A549 treated with CORT108297 at 1 μM for 4 hours (cell line): ENCODE measurements around the gene ARPC4. TPM values are rescaled to one million over a fixed set of nuclear protein-coding genes. Genes with fewer than 3 reads are reported as not detected.

Experiments used
- total RNA-seq: library from RNA; stranded (reverse); fragments of 200-300 nt; extraction: Qiagen RNA extraction; gene quantifications from 5 replicates; pipeline ENCODE4 v1.2.3, GENCODE V29; 2022

Gene ARPC4
- total RNA-seq: 141 to 238 TPM (median 145 TPM) in 5 replicates

DNA sequence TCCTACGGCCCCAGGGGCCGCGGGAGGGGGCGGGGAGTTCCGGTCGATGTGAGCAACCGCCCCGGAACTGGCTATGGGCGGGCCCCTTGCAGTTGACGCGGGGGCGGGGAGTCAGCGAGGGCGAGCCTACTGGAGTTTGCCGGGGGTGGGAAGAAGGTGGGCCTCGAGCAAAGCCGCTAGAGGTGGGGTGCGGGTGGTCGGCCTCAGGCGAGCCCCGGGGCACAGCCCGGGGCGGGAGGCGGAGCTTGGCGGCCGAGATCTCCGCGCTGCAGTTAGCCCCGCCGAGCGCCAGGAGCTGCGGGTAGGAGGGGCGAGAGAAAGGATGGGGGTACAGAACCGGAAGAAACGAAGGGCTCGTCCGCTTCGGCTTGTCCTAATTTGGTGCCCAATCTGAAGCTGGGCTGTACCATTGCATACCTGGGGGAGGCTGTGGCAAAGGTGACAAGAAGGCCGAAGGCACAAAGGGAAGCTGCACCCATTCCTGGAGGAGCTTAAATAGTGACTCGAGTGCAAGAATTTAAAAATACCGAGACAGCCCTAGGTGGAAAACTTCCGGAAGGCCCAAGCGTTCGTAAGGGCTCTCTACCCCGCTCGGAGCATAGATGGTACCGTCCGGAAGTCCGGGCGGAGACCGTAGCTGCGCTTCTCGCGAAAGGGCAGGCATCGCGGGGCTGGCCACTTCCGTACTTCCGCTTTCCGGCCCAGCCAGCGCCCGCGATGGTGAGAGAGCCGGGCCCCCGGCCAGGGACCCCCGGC, at the start of gene ARPC4, which contains the start of gene TADA3:
TSS of gene ARPC4 (plus strand) at position 678 of the 756 bp plus-strand sequence. CDS start at position 718, 40 bp downstream.
TSS of gene TADA3 (minus strand) at position 69 of the 756 bp plus-strand sequence. CDS start 1,007 bp downstream, outside the sequence.

DNA sequence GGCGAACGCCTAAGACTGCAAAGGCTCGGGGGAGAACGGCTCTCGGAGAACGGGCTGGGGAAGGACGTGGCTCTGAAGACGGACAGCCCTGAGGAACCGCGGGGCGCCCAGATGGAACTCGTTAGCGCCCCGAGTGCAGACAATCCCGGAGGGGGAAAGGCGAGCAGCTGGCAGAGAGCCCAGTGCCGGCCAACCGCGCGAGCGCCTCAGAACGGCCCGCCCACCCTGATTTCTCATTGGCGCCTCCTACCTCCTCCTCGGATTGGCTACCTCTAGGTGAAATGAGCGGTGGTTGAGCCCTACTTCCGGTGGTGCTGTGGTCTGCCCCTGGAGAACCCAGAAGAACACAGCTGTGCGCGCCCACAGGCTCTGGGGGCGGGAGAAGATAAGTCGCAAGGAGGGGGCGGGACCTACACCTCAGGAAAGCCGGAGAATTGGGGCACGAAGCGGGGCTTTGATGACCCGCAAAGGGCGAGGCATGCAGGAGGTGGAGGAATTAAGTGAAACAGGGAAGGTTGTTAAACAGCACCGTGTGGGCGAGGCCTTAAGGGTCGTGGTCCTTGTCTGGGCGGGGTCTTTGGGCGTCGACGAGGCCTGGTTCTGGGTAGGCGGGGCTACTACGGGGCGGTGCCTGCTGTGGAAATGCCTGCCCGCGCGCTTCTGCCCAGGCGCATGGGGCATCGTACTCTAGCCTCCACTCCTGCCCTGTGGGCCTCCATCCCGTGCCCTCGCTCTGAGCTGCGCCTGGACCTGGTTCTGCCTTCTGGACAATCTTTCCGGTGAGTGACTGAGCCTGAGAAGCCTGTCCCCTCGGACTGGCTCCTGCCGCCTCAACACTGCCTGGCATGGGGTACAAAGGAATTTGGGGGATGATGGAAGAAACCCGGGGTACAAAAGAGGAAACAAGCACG, 43.0 kb upstream of the ARPC4 start, which contains the start of gene OGG1:
TSS of gene OGG1 (plus strand) at position 308 of the 911 bp plus-strand sequence. CDS start at position 643, 335 bp downstream.

DNA sequence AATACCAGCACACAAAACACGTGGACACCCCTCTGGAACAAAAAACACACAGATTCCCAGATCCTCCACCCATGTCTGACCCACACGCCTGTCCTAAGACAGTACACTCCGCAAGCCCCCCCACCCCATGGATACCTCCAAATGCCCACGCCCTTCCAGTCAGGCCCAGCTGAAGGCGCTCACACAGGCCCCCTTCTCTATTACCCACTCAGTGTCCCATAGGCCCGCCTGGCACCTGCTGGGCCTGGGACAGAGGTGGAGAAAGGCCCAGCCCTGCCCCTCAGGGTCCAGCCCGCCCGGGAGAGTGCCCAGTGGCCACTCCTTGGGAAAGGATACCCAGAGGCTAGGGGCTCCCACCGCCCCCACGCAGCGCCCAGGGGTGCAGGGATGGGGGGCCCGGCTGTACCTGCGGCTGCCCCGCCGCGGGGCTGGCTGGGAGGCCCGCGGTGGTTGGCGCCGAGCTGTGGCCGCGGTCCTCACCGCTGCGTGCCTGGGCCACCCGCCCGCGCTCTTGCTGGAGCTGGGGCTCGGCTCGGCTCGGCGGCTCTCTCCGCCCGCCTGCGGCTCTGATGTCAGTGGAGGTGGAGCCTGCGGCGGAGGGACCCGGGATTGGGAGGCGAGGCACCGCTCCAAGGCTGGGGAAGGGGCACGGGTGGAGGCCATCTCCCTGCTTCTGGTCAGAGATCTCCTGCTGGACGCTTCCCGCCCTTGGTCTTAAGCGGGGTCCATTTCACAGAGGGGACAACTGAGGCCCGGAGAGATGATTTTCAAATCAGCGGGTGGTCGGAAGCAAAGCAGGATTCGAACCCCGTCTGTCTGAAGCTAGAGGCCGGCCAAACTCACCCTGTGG, 23.2 kb upstream of the ARPC4 start, which contains the start of gene CAMK1:
TSS of gene CAMK1 (minus strand) at position 522 of the 850 bp plus-strand sequence. CDS start 2,198 bp downstream, outside the sequence.

DNA sequence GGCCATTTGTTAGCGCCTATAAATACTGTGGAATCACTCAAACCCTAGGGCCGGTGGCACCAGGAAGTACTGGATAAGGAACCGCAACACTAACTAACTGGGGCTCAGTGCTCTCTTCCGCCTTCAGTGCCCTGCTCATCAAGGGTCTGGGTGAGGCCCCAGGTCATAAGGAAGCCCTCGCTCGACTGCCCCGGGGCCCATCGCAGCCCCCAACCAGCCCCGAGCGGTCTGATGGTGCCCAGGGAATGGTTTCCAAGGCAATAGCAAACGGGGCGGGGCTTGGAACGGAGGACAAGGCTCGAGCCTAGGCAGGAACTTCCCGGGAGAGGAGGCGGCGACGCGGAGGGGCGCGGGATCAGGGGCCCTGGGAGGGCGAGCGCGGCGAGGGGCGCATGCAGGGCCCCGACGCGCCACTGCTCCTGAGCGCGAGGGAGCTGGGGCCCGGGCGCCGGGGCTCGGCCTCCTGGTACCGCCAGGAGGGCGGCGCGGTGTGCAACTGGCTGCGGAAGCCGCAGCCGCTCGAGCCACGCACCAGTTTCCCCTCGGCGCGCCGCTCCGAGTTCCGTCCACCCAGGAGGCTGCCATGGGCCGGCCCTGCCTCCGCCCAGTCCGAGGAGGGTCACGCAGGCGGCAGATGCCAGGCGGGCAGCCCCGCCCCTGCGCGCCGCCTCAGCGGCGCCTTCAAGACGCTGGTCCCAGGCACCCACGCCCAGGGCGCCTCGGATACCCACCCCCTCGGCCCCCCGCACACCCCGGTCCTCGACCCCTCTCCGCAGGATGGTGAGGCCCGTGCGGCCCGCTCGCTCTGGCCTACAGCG, 16.9 kb downstream of the ARPC4 start, which contains the start of gene TTLL3:
TSS of gene TTLL3 (plus strand) at position 648 of the 818 bp plus-strand sequence. CDS start 400 bp downstream, outside the sequence.

DNA sequence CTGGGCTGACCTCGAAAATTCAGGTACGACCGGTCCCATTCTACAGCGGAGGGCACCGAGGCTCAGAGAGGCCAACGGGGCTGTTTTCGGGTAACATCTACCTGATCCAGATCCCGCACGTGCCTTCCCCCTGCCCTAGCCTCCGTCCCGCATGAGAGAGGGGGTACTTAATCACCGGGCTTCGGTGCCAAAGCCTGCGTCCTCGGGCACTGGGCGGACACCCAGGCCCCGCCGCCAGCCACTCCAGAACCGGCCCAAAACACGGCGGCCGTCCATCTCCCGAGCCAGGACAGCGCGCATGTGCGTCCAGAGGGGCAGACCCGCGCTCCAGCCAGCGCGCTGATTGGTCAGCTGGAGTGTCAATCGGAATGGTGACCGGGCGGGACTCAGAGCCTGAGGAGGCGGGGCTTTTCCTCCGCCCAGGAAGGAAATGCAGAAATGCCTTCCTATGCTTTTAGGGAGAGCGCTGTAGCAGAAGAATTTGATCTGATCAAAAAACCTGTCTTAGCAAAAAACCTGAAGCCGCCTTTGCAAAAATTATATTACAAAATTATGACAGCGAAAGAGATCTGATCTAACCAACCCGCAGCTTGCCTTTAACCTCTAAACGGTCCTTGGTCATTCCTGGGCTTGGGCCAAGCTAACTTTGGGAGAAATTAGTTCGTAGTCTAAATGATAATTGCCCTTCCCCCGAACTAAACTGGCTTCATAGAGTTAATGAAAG, 51.0 kb downstream of the ARPC4 start, which contains the start of gene RPUSD3:
TSS of gene RPUSD3 (minus strand) at position 294 of the 724 bp plus-strand sequence. CDS start at position 276, 18 bp downstream.

Other genes starting within 250 kb of the ARPC4 start
- gene LHFPL4, start 239.3 kb upstream of the ARPC4 start, total RNA-seq: 0.06 to 0.18 TPM (median 0.12 TPM) in 5 replicates
- gene MTMR14, start 143.6 kb upstream of the ARPC4 start, total RNA-seq: 27.7 to 30.5 TPM (median 29.9 TPM) in 5 replicates
- 0.09 to 0.24 TPM (median 0.14 TPM) in 5 replicates for gene CPNE9, start 89.2 kb upstream of the ARPC4 start, total RNA-seq
- gene BRPF1, start 61.3 kb upstream of the ARPC4 start, total RNA-seq: 15.5 to 20.8 TPM (median 18.6 TPM) in 5 replicates
- gene OGG1, start 43.1 kb upstream of the ARPC4 start, total RNA-seq: 15.7 to 20.8 TPM (median 18.4 TPM) in 5 replicates
- gene CAMK1, start 23.1 kb upstream of the ARPC4 start, total RNA-seq: 13.5 to 17.3 TPM (median 16.4 TPM) in 5 replicates
- gene TADA3, start 609 bp upstream of the ARPC4 start, total RNA-seq: 51.7 to 59.4 TPM (median 58.8 TPM) in 5 replicates
- gene TTLL3, start 17.2 kb downstream of the ARPC4 start, total RNA-seq: 6.0 to 8.7 TPM (median 8.3 TPM) in 5 replicates
- 38.9 to 54.0 TPM (median 49.6 TPM) in 5 replicates for gene RPUSD3, start 50.9 kb downstream of the ARPC4 start, total RNA-seq
- 7.1 to 13.3 TPM (median 10.2 TPM) in 5 replicates for gene CIDEC, start 87.2 kb downstream of the ARPC4 start, total RNA-seq
- gene JAGN1, start 97.5 kb downstream of the ARPC4 start, total RNA-seq: 58.8 to 79.6 TPM (median 72.0 TPM) in 5 replicates
- gene IL17RE, start 109.8 kb downstream of the ARPC4 start, total RNA-seq: 1.1 to 1.3 TPM (median 1.1 TPM) in 5 replicates
- gene IL17RC, start 124.0 kb downstream of the ARPC4 start, total RNA-seq: 15.9 to 18.8 TPM (median 17.4 TPM) in 5 replicates
- gene CRELD1, start 140.8 kb downstream of the ARPC4 start, total RNA-seq: 8.8 to 12.9 TPM (median 12.2 TPM) in 5 replicates
- 0.87 to 2.0 TPM (median 1.7 TPM) in 5 replicates for gene PRRT3, start 159.3 kb downstream of the ARPC4 start, total RNA-seq
- 118 to 137 TPM (median 119 TPM) in 5 replicates for gene EMC3, start 193.8 kb downstream of the ARPC4 start, total RNA-seq
- gene FANCD2, start 233.4 kb downstream of the ARPC4 start, total RNA-seq: 16.4 to 23.3 TPM (median 18.6 TPM) in 5 replicates